GM21367 (cell line): ENCODE data around the gene CCDC110.
"Not testable (repeated sequence)": the region's sequence is repeated elsewhere in the genome, so short reads cannot be mapped to it uniquely, and the experiment has no call there.

ENCODE experiments used
- ATAC-seq: cut with Tn5 transposase; IDR thresholded peaks from one replicate; pipeline ENCODE4 v1.9.1; 2021; ENCODE audit not compliant: unreplicated experiment

The CCDC110 gene

GRCh38 chr4:185471235-185472102 is at the start of gene CCDC110:
TSS of gene CCDC110 (minus strand) at chr4:185471733. CDS start at chr4:185471683, 50 bp downstream.
- peak; percentile 90 for ATAC-seq

- ATAC-seq: no peak
Observed at GRCh38 chr4:185520119-185520518, 48.6 kb upstream of the CCDC110 start.

GRCh38 chr4:185518494-185518893 is 47.0 kb upstream of the CCDC110 start:
- no peak for ATAC-seq

- no peak for ATAC-seq
Observed at GRCh38 chr4:185518069-185518468, 46.5 kb upstream of the CCDC110 start.

GRCh38 chr4:185515248-185515647 is 43.7 kb upstream of the CCDC110 start:
- no peak for ATAC-seq

GRCh38 chr4:185514182-185514697 is 42.7 kb upstream of the CCDC110 start:
- ATAC-seq: no peak

- ATAC-seq: no peak
Observed at GRCh38 chr4:185513489-185514181, 42.1 kb upstream of the CCDC110 start.

- ATAC-seq: no peak
Observed at GRCh38 chr4:185512516-185512915, 41.0 kb upstream of the CCDC110 start.

- ATAC-seq: not testable (repeated sequence)
Observed at GRCh38 chr4:185511243-185511642, 39.7 kb upstream of the CCDC110 start.

GRCh38 chr4:185510806-185511205 is 39.3 kb upstream of the CCDC110 start:
- ATAC-seq: no peak

GRCh38 chr4:185508181-185508580 is 36.6 kb upstream of the CCDC110 start:
- no peak for ATAC-seq

GRCh38 chr4:185506422-185506821 is 34.9 kb upstream of the CCDC110 start:
- ATAC-seq: no peak

GRCh38 chr4:185504098-185505047 is 32.8 kb upstream of the CCDC110 start:
- ATAC-seq: no peak

GRCh38 chr4:185502386-185502785 is 30.9 kb upstream of the CCDC110 start:
- no peak for ATAC-seq

- no peak for ATAC-seq
Observed at GRCh38 chr4:185500576-185500975, 29.0 kb upstream of the CCDC110 start.

GRCh38 chr4:185500035-185500434 is 28.5 kb upstream of the CCDC110 start:
- ATAC-seq: no peak

- no peak for ATAC-seq
Observed at GRCh38 chr4:185488650-185489049, 17.1 kb upstream of the CCDC110 start.

- ATAC-seq: no peak
Observed at GRCh38 chr4:185481401-185481800, 9.9 kb upstream of the CCDC110 start.

GRCh38 chr4:185480016-185480732 is 8.6 kb upstream of the CCDC110 start:
- ATAC-seq: no peak

- peak; percentile 90 for ATAC-seq
Observed at GRCh38 chr4:185479507-185479971, 8.0 kb upstream of the CCDC110 start.
